OCI-LY3 (cell line): Measurements from ENCODE around the gene NR2F1-AS1.

ENCODE experiments used
- CTCF ChIP-seq: fragments of 200-600, 300-600 bp; sonication (generic); IDR thresholded peaks from 2 replicates; pipeline ENCODE4 v1.5.1; 2014; ENCODE audit warnings: antibody characterized with exemption, low read length, low read depth
- EZH2phosphoT487 ChIP-seq: fragments of 200-600 bp; shearing (Covaris generic); IDR thresholded peaks from 2 replicates; pipeline ENCODE4 v1.6.1; 2018; ENCODE audit warnings: antibody characterized with exemption, mixed run types, low read depth

GRCh38 chr5:93580927-93581445, at the start of gene NR2F1-AS1:
- TF ChIP-seq CTCF (no peak), EZH2phosphoT487 (no peak)
